HepG2 (cell line): ENCODE measurements around the gene EXOC5. TPM values are rescaled to one million over a fixed set of nuclear protein-coding genes. Genes with fewer than 3 reads are reported as not detected.

Source experiments
- FOXK1 ChIP-seq: sonication (generic); formaldehyde crosslinking; IDR thresholded peaks from 2 replicates; pipeline ENCODE4 v1.4.0; 2020; ENCODE audit warnings: low read depth, missing genetic modification reagents, borderline replicate concordance
- GFI1 ChIP-seq: sonication (generic); formaldehyde crosslinking; IDR thresholded peaks from 2 replicates; pipeline ENCODE4 v1.5.0; 2020; ENCODE audit warnings: missing genetic modification reagents, mild to moderate bottlenecking, borderline replicate concordance
- HOXA7 ChIP-seq: sonication (generic); formaldehyde crosslinking; IDR thresholded peaks from 2 replicates; pipeline ENCODE4 v1.8.1; 2022; ENCODE audit warnings: mild to moderate bottlenecking, missing genetic modification reagents, moderate library complexity
- KDM2A ChIP-seq: sonication (generic); formaldehyde crosslinking; IDR thresholded peaks from 2 replicates; pipeline ENCODE4 v1.4.0; 2020; ENCODE audit warnings: low read depth, missing genetic modification reagents, borderline replicate concordance
- KIAA2018 ChIP-seq: sonication (generic); formaldehyde crosslinking; IDR thresholded peaks from 2 replicates; pipeline ENCODE4 v1.5.0; 2020; ENCODE audit warnings: mild to moderate bottlenecking, missing genetic modification reagents, borderline replicate concordance
- MAF1 ChIP-seq: sonication (generic); formaldehyde crosslinking; IDR thresholded peaks from 2 replicates; pipeline ENCODE4 v1.5.0; 2020; ENCODE audit warnings: missing genetic modification reagents, borderline replicate concordance
- MTA3 ChIP-seq: sonication (generic); formaldehyde crosslinking; IDR thresholded peaks from 2 replicates; pipeline ENCODE4 v1.4.0; 2020; ENCODE audit warnings: missing genetic modification reagents
- MTF2 ChIP-seq: sonication (generic); formaldehyde crosslinking; IDR thresholded peaks from 2 replicates; pipeline ENCODE4 v1.5.0; 2020; ENCODE audit warnings: missing genetic modification reagents, borderline replicate concordance
- NFATC3 ChIP-seq: sonication (generic); formaldehyde crosslinking; IDR thresholded peaks from 2 replicates; pipeline ENCODE4 v1.5.1; 2020; ENCODE audit warnings: mild to moderate bottlenecking, missing genetic modification reagents
- POLR2A ChIP-seq, 2 experiments: IDR thresholded peaks; 2 replicates each; pipeline ENCODE4 v1.6.1; 2011; ENCODE audit warnings: low read depth in 2 of 2, low read length in 2 of 2, mild to moderate bottlenecking in 1 of 2, moderate library complexity in 1 of 2; ENCODE audit not compliant: insufficient read depth in 1 of 2
- RELA ChIP-seq: sonication (generic); formaldehyde crosslinking; IDR thresholded peaks from 2 replicates; pipeline ENCODE4 v1.4.0; 2020; ENCODE audit warnings: missing genetic modification reagents
- TBL1XR1 ChIP-seq: fragments of 150-350 bp; IDR thresholded peaks from 2 replicates; pipeline ENCODE4 v1.6.1; 2014; ENCODE audit warnings: borderline replicate concordance, low read length; ENCODE audit not compliant: partially characterized antibody
- ZBTB39 ChIP-seq: sonication (generic); formaldehyde crosslinking; IDR thresholded peaks from 2 replicates; pipeline ENCODE4 v1.5.0; 2020; ENCODE audit warnings: missing genetic modification reagents
- ZNF138 ChIP-seq: sonication (generic); formaldehyde crosslinking; IDR thresholded peaks from 2 replicates; pipeline ENCODE4 v1.5.0; 2020; ENCODE audit warnings: mild to moderate bottlenecking, low read depth, missing genetic modification reagents
- ZNF558 ChIP-seq: sonication (generic); formaldehyde crosslinking; IDR thresholded peaks from 2 replicates; pipeline ENCODE4 v1.9.0; 2022; ENCODE audit warnings: mild to moderate bottlenecking, missing genetic modification reagents, borderline replicate concordance
- ZNF569 ChIP-seq: sonication (generic); formaldehyde crosslinking; IDR thresholded peaks from 2 replicates; pipeline ENCODE4 v1.5.0; 2020; ENCODE audit warnings: mild to moderate bottlenecking, missing genetic modification reagents, moderate library complexity, borderline replicate concordance
- ZNF740 ChIP-seq: sonication (generic); formaldehyde crosslinking; IDR thresholded peaks from 2 replicates; pipeline ENCODE4 v1.4.0; 2020; ENCODE audit warnings: missing genetic modification reagents
- polyA plus RNA-seq, 8 experiments: library from polyadenylated mRNA; depleted of rRNA in 3 of 8; stranded (reverse) in 7 of 8; unstranded in 1 of 8; fragments of >200 nt; fragmentation: Illumina TruSeq in 4 of 8; extraction: Trizol in 4 of 8; gene quantifications; 2 replicates each; pipeline versions ENCODE4 v1.2.1 to v1.2.3, GENCODE V29; 2011 to 2016; ENCODE audit warnings: low read depth in 4 of 8, missing spikeins in 1 of 8, mixed read lengths in 1 of 8; ENCODE audit not compliant: insufficient read depth in 1 of 8
- total RNA-seq, 5 experiments: library from RNA; depleted of rRNA; stranded (reverse); fragments of >200 nt; fragmentation: Illumina TruSeq; extraction: Trizol; gene quantifications; 2 replicates each; pipeline ENCODE4 v1.2.3, GENCODE V29; 2016; ENCODE audit warnings: low read depth in 1 of 5

Gene EXOC5
- total and polyA plus RNA-seq, 2 of the 13 experiments (the other 11 are each of a cell fraction or from before 2014, with no cell fraction given) = 15.1 to 43.8 TPM

GRCh38 chr14:57268161-57269069 lies at the start of gene EXOC5, which contains the start of gene AP5M1 (continued):
- no peak for TF ChIP-seq KIAA2018 (CRISPR knock-in tag)
- TF ChIP-seq ZNF740 (CRISPR knock-in tag) = no peak
- TF ChIP-seq MTA3 = no peak
- TF ChIP-seq MAF1 (CRISPR knock-in tag) = no peak
- peak; percentile 43; the same call in 1 of the 2 replicates for TF ChIP-seq HOXA7 (CRISPR knock-in tag)
- TF ChIP-seq FOXK1 (CRISPR knock-in tag) = 0 out of 2 replicates have a peak, but pooled peaks have one; percentile 70
- TF ChIP-seq TBL1XR1 = peak; percentile 53
- no peak; the same call in 1 of the 2 replicates for TF ChIP-seq ZNF138 (CRISPR knock-in tag)
- peak; percentile 86; the same call in 1 of the 2 replicates for TF ChIP-seq KDM2A (CRISPR knock-in tag)
- TF ChIP-seq ZBTB39 (CRISPR knock-in tag) = no peak
- TF ChIP-seq POLR2A (IDR thresholded peaks at IDR 0.05; ENCODE audit: insufficient read depth in 1 of 2, low read depth in 2 of 2, low read length in 2 of 2) = peak in 1 of 2 experiments; percentile 65; a peak in 2 of 4 replicates
- no peak for TF ChIP-seq NFATC3 (CRISPR knock-in tag)
- TF ChIP-seq GFI1 (CRISPR knock-in tag) = no peak
- no peak for TF ChIP-seq ZNF569 (CRISPR knock-in tag)
- no peak for TF ChIP-seq RELA
- TF ChIP-seq ZNF558 (CRISPR knock-in tag) = 0 out of 2 replicates have a peak, but pooled peaks have one; percentile 75
- peak; percentile 76; the same call in 1 of the 2 replicates for TF ChIP-seq MTF2 (CRISPR knock-in tag)
